ENCODE measurements around the gene POLR3K. TPM values are rescaled to one million over a fixed set of nuclear protein-coding genes. Genes with fewer than 3 reads are reported as not detected.

Gene POLR3K
- total RNA-seq, 1 experiment from 2014 or later, result 30.2 TPM

- POLR2A ChIA-PET (ENCODE audit: unreplicated experiment), result no interaction called here
- TF ChIP-seq EZH2phosphoT487 (IDR thresholded peaks at IDR 0.05; ENCODE audit: borderline replicate concordance, low read length) (no peak), EZH2 (IDR thresholded peaks at IDR 0.05; ENCODE audit: low read length, unreplicated experiment) (no peak), CTCF (conservative IDR thresholded peaks at IDR 0.05; ENCODE audit: low read depth, low read length) (no peak)
- Histone ChIP-seq H3K36me3 (ENCODE audit: low read depth, low read length) (no peaks in the 10 kb centered on the region), H3K79me2 (ENCODE audit: low read length) (no peaks in the 10 kb centered on the region), H3K4me2 (ENCODE audit: low read length) (no peak overlapping the region), H3K27me3 (ENCODE audit: low read length) (no peaks in the 10 kb centered on the region), H2AFZ (ENCODE audit: low read length) (no peak overlapping the region), H3K9me3 (ENCODE audit: low read length) (no peaks in the 10 kb centered on the region), H3K4me3 (ENCODE audit: low read length) (no peak overlapping the region), H3K4me1 (ENCODE audit: insufficient read depth, low read length) (peaks cover 4% of the 10 kb centered on the region; the same call in 1 of the 2 replicates), H3F3A (ENCODE audit: low read length, unreplicated experiment) (no peaks in the 10 kb centered on the region), H3K27ac (ENCODE audit: low read length) (no peak overlapping the region), H3K9ac (ENCODE audit: low read length) (no peak overlapping the region), H4K20me1 (ENCODE audit: low read length) (no peaks in the 10 kb centered on the region), H3K9me2 (replicated peaks; ENCODE audit: low read length) (no peaks in the 10 kb centered on the region)
- intact Hi-C loops (cut with micrococcal nuclease), result no loop called here
- BruUV-seq (replicated peaks), result no TSS peak
- no peak for ATAC-seq
- DNase-seq, result no peak
- CTCF ChIA-PET, result no interaction called here
These were observed 9.0 kb upstream of the POLR3K start for GRCh38 chr16:62283-62967.

- H2AFZ ChIP-seq (ENCODE audit: low read length), result no peak overlapping the region
- H3K79me2 ChIP-seq (ENCODE audit: low read length), result no peaks in the 10 kb centered on the region
- peaks cover 4% of the 10 kb centered on the region; the same call in 1 of the 2 replicates for H3K4me1 ChIP-seq (ENCODE audit: insufficient read depth, low read length)
- no peaks in the 10 kb centered on the region for H3K9me3 ChIP-seq (ENCODE audit: low read length)
- TF ChIP-seq EZH2 (IDR thresholded peaks at IDR 0.05; ENCODE audit: low read length, unreplicated experiment) (no peak), CTCF (conservative IDR thresholded peaks at IDR 0.05; ENCODE audit: low read depth, low read length) (no peak), EZH2phosphoT487 (IDR thresholded peaks at IDR 0.05; ENCODE audit: borderline replicate concordance, low read length) (no peak)
- intact Hi-C loops (cut with micrococcal nuclease), result no loop called here
- H3K27ac ChIP-seq (ENCODE audit: low read length), result no peak overlapping the region
- H3K4me3 ChIP-seq (ENCODE audit: low read length), result no peak overlapping the region
- H3F3A ChIP-seq (ENCODE audit: low read length, unreplicated experiment), result no peaks in the 10 kb centered on the region
- no peak overlapping the region for H3K9ac ChIP-seq (ENCODE audit: low read length)
- H3K9me2 ChIP-seq (replicated peaks; ENCODE audit: low read length), result no peaks in the 10 kb centered on the region
- H3K4me2 ChIP-seq (ENCODE audit: low read length), result no peak overlapping the region
- ChIA-PET POLR2A (ENCODE audit: unreplicated experiment) (no interaction called here), CTCF (no interaction called here)
- no peaks in the 10 kb centered on the region for H3K27me3 ChIP-seq (ENCODE audit: low read length)
- DNase-seq (no peak), ATAC-seq (no peak)
- no peaks in the 10 kb centered on the region for H3K36me3 ChIP-seq (ENCODE audit: low read depth, low read length)
- BruUV-seq (replicated peaks), result no TSS peak
- no peaks in the 10 kb centered on the region for H4K20me1 ChIP-seq (ENCODE audit: low read length)
These were observed 8.5 kb upstream of the POLR3K start for GRCh38 chr16:61879-62281.

Measured in PC-3 (cell line).